IMR-90 (cell line): Measurements from ENCODE around the gene SLC25A34. TPM values are rescaled to one million over a fixed set of nuclear protein-coding genes. Genes with fewer than 3 reads are reported as not detected.

Experiments
- ATAC-seq: fragments of 200-7000 bp; cut with Tn5 transposase; 2 replicates; pipeline ENCODE4 v1.9.1; 2020; ENCODE audit warnings: low read depth, mild to moderate bottlenecking, moderate library complexity
- BruUV-seq: library from RNA; stranded (reverse); fragments of 400-500 nt; replicated peaks from 2 replicates; lab custom pipeline; 2021; lab: Mats Ljungman, UMichigan
- CTCF ChIA-PET: fragments of 300-600 bp; formaldehyde crosslinking; extraction: SDS; loops from one replicate; lab custom pipeline; 2021; ENCODE audit warnings: antibody characterized with exemption; lab: Yijun Ruan, JAX
- POLR2A ChIA-PET: fragments of 300-600 bp; sonication (Branson Sonifier 250); formaldehyde crosslinking; loops from one replicate; lab custom pipeline; 2022; ENCODE audit warnings: antibody characterized with exemption; ENCODE audit not compliant: unreplicated experiment; lab: Charles Lee
- DNase-seq: peaks from one replicate; pipeline ENCODE4 v3.0.0; 2013
- H2AFZ ChIP-seq: replicated peaks from 2 replicates; pipeline ENCODE3; 2013; ENCODE audit warnings: low read length, mild to moderate bottlenecking; ENCODE audit not compliant: poor library complexity
- H2AK5ac ChIP-seq: 2 replicates; pipeline ENCODE4 v1.6.1; 2013; ENCODE audit warnings: low read depth, low read length, inconsistent platforms
- H2AK9ac ChIP-seq: replicated peaks from 2 replicates; pipeline ENCODE3; 2013; ENCODE audit warnings: mild to moderate bottlenecking, low read depth, low read length, moderate library complexity; ENCODE audit not compliant: poor library complexity
- H2BK120ac ChIP-seq: 2 replicates; pipeline ENCODE4 v1.6.1; 2013; ENCODE audit warnings: low read depth, low read length, inconsistent platforms
- H2BK15ac ChIP-seq: 3 replicates; pipeline ENCODE4 v1.6.1; 2013; ENCODE audit warnings: low read depth, low read length, inconsistent platforms
- H2BK20ac ChIP-seq: 2 replicates; pipeline ENCODE4 v1.6.1; 2013; ENCODE audit warnings: low read depth, mild to moderate bottlenecking, inconsistent platforms, low read length, moderate library complexity
- H2BK5ac ChIP-seq: 2 replicates; pipeline ENCODE4 v1.6.1; 2013; ENCODE audit warnings: mild to moderate bottlenecking, low read depth, low read length, inconsistent platforms; ENCODE audit not compliant: poor library complexity, severe bottlenecking
- H3K14ac ChIP-seq: replicated peaks from 2 replicates; pipeline ENCODE4 v1.6.1; 2013; ENCODE audit warnings: low read depth, low read length, inconsistent platforms
- H3K18ac ChIP-seq: 2 replicates; pipeline ENCODE4 v1.6.1; 2013; ENCODE audit warnings: low read depth, low read length, control low read depth
- H3K23ac ChIP-seq: 2 replicates; pipeline ENCODE4 v1.6.1; 2013; ENCODE audit warnings: low read depth, low read length, inconsistent platforms
- H3K27ac ChIP-seq: 2 replicates; pipeline ENCODE4 v1.5.1; 2013; ENCODE audit warnings: mild to moderate bottlenecking, control low read depth, low read length; ENCODE audit not compliant: insufficient read depth
- H3K27me3 ChIP-seq: 2 replicates; pipeline ENCODE4 v1.6.1; 2013; ENCODE audit warnings: low read length; ENCODE audit not compliant: control insufficient read depth, insufficient read depth
- H3K36me3 ChIP-seq: 2 replicates; pipeline ENCODE4 v1.6.1; 2013; ENCODE audit warnings: low read length, mixed read lengths; ENCODE audit not compliant: control insufficient read depth, insufficient read depth
- H3K4ac ChIP-seq: 2 replicates; pipeline ENCODE4 v1.6.1; 2013; ENCODE audit warnings: low read depth, low read length, inconsistent platforms
- H3K4me1 ChIP-seq: 2 replicates; pipeline ENCODE4 v1.6.1; 2013; ENCODE audit warnings: low read length, mixed read lengths; ENCODE audit not compliant: control insufficient read depth, insufficient read depth
- H3K4me2 ChIP-seq: 2 replicates; pipeline ENCODE4 v1.6.1; 2013; ENCODE audit warnings: low read depth, mild to moderate bottlenecking, control low read depth, low read length, moderate library complexity
- H3K4me3 ChIP-seq: 2 replicates; pipeline ENCODE4 v1.5.1; 2013; ENCODE audit warnings: low read depth, mild to moderate bottlenecking, control low read depth, low read length, moderate library complexity; ENCODE audit not compliant: insufficient read depth
- H3K56ac ChIP-seq: 2 replicates; pipeline ENCODE4 v1.6.1; 2013; ENCODE audit warnings: low read length, inconsistent platforms; ENCODE audit not compliant: insufficient read depth; ENCODE audit errors: extremely low read depth
- H3K79me1 ChIP-seq, 2 experiments: 2 replicates each; pipeline ENCODE4 v1.6.1; 2013; ENCODE audit warnings: low read length in 2 of 2, inconsistent platforms in 1 of 2, low read depth in 1 of 2
- H3K9ac ChIP-seq: 2 replicates; pipeline ENCODE4 v1.6.1; 2013; ENCODE audit warnings: low read depth, low read length, control low read depth
- H3K9me1 ChIP-seq: 2 replicates; pipeline ENCODE4 v1.6.1; 2013; ENCODE audit warnings: low read length, inconsistent platforms; ENCODE audit not compliant: insufficient read depth
- H3K9me3 ChIP-seq: 2 replicates; pipeline ENCODE4 v1.6.1; 2013; ENCODE audit warnings: low read length; ENCODE audit not compliant: control insufficient read depth, insufficient read depth
- H4K20me1 ChIP-seq: 2 replicates; pipeline ENCODE4 v1.6.1; 2013; ENCODE audit warnings: low read length, inconsistent platforms; ENCODE audit not compliant: insufficient read depth
- H4K5ac ChIP-seq: 2 replicates; pipeline ENCODE4 v1.6.1; 2013; ENCODE audit warnings: mild to moderate bottlenecking, low read depth, low read length, control low read depth
- H4K8ac ChIP-seq, 2 experiments: 2 replicates each; pipeline ENCODE4 v1.6.1; 2013; ENCODE audit warnings: low read depth in 2 of 2, low read length in 2 of 2, control low read depth in 1 of 2, inconsistent platforms in 1 of 2
- H4K91ac ChIP-seq: 2 replicates; pipeline ENCODE4 v1.6.1; 2013; ENCODE audit warnings: low read depth, low read length, inconsistent platforms; ENCODE audit not compliant: insufficient read depth
- BHLHE40 ChIP-seq: fragments of 150-350 bp; IDR thresholded peaks from 2 replicates; pipeline ENCODE4 v1.6.1; 2016; ENCODE audit warnings: mild to moderate bottlenecking, low read depth, low read length
- CHD1 ChIP-seq: IDR thresholded peaks from 2 replicates; pipeline ENCODE4 v1.6.1; 2012; ENCODE audit warnings: low read depth, low read length, improper control_type of control experiment
- CTCF ChIP-seq: conservative IDR thresholded peaks from 2 replicates; pipeline ENCODE4 v1.5.1; 2012; ENCODE audit warnings: mild to moderate bottlenecking, low read depth, low read length, improper control_type of control experiment
- MAFK ChIP-seq: IDR thresholded peaks from 2 replicates; pipeline ENCODE4 v1.6.1; 2012; ENCODE audit warnings: low read depth, low read length, improper control_type of control experiment
- MAZ ChIP-seq: IDR thresholded peaks from 2 replicates; pipeline ENCODE4 v1.6.1; 2012; ENCODE audit warnings: low read depth, mild to moderate bottlenecking, low read length, improper control_type of control experiment, moderate library complexity, borderline replicate concordance
- MXI1 ChIP-seq: IDR thresholded peaks from 2 replicates; pipeline ENCODE4 v1.6.1; 2012; ENCODE audit warnings: low read depth, mild to moderate bottlenecking, low read length, moderate library complexity, borderline replicate concordance
- RCOR1 ChIP-seq: IDR thresholded peaks from 2 replicates; pipeline ENCODE4 v1.6.1; 2012; ENCODE audit warnings: mild to moderate bottlenecking, low read length, improper control_type of control experiment; ENCODE audit not compliant: insufficient replicate concordance
- RFX5 ChIP-seq: IDR thresholded peaks from 2 replicates; pipeline ENCODE4 v1.8.0; 2012; ENCODE audit warnings: low read depth, mild to moderate bottlenecking, low read length, moderate library complexity
- SMC3 ChIP-seq: fragments of 150-350 bp; IDR thresholded peaks from 2 replicates; pipeline ENCODE4 v1.6.1; 2016; ENCODE audit warnings: low read depth, mild to moderate bottlenecking, antibody characterized with exemption, low read length, moderate library complexity
- WGBS, 2 experiments: methylation state at CpG; one replicate each; pipeline versions ENCODE4 v1.1.5 to v1.1.7; 2013; ENCODE audit warnings: missing lambda C conversion rate in 2 of 2; ENCODE audit not compliant: insufficient read length in 1 of 2; ENCODE audit errors: extremely low coverage in 2 of 2; 5-methylcytosine and 5-hydroxymethylcytosine counted together
- dilution Hi-C: fragments of 300-500 bp; cut with HindIII; formaldehyde crosslinking; loops from one replicate; pipeline ENCODE4 v1.14.3; 2018; ENCODE audit warnings: low sequenced_read_pairs; ENCODE audit not compliant: unreplicated experiment
- in situ Hi-C: fragments of 300-500 bp; cut with MboI; formaldehyde crosslinking; loops from 3 replicates; pipeline ENCODE4 v1.14.3; 2019; ENCODE audit warnings: low sequenced_read_pairs, inconsistent platforms, mixed read lengths
- intact Hi-C: fragments of 100-400 bp; cut with micrococcal nuclease; formaldehyde crosslinking; loops from 2 replicates; pipeline ENCODE4 v1.10.0; 2022
- polyA plus RNA-seq, 3 experiments: library from polyadenylated mRNA; depleted of rRNA; stranded (reverse); fragments of >200 nt; gene quantifications; 2 replicates each; pipeline ENCODE4 v1.2.3, GENCODE V29; 2012; ENCODE audit warnings: low replicate concordance in 1 of 3
- total RNA-seq: library from RNA; depleted of rRNA; stranded (reverse); fragments of >200 nt; gene quantifications from 2 replicates; pipeline ENCODE4 v1.2.3, GENCODE V29; 2012

SLC25A34 gene
- total and polyA plus RNA-seq, 2 of the 4 experiments (the other 2 are of a cell fraction) = under 0.01 to 0.72 TPM

- H4K20me1 ChIP-seq = peaks cover 12% of the 10 kb centered on the region
- DNase-seq (no peak), ATAC-seq (no peak)
- no peak for TF ChIP-seq RFX5
- no peak for TF ChIP-seq SMC3
- no peak for TF ChIP-seq CHD1
- no peak for TF ChIP-seq MAZ
- TF ChIP-seq CTCF = no peak
- no peak for TF ChIP-seq MXI1
- no peak for TF ChIP-seq BHLHE40
- no peak for TF ChIP-seq RCOR1
- TF ChIP-seq MAFK = no peak
- CTCF ChIA-PET = no interaction called here
- H3K27me3 ChIP-seq = no peaks in the 10 kb centered on the region
- intact Hi-C loops = no loop called here
- H2AK9ac ChIP-seq = no peak overlapping the region
- H3K79me1 ChIP-seq = peaks cover 21 to 33% of the 10 kb centered on the region in 2 experiments
- H2BK20ac ChIP-seq = no peak overlapping the region
- H3K9me3 ChIP-seq = no peaks in the 10 kb centered on the region
- no peak overlapping the region for H3K4me2 ChIP-seq
- no TSS peak for BruUV-seq
- H3K4me3 ChIP-seq = no peak overlapping the region
- no peak overlapping the region for H3K4ac ChIP-seq
- H2BK15ac ChIP-seq = no peak overlapping the region
- no peak overlapping the region for H2BK5ac ChIP-seq
- dilution Hi-C loops = no loop called here
- POLR2A ChIA-PET = no interaction called here
- no peak overlapping the region for H4K8ac ChIP-seq
- H3K18ac ChIP-seq = no peak overlapping the region
- no peak overlapping the region for H3K9ac ChIP-seq
- peaks cover 73% of the 10 kb centered on the region for H3K36me3 ChIP-seq
- H4K91ac ChIP-seq = no peak overlapping the region
- H3K9me1 ChIP-seq = peaks cover under 1% of the 10 kb centered on the region; the same call in 1 of the 2 replicates
- in situ Hi-C loops = no loop called here
- no peak overlapping the region for H2AK5ac ChIP-seq
- WGBS, 2 experiments = 100% methylated on average over 1 of the region's 3 CpGs; no CpG with 5 or more reads in 1 of the 2 experiments
- no peak overlapping the region for H2AFZ ChIP-seq
- no peak overlapping the region for H4K5ac ChIP-seq
- H3K4me1 ChIP-seq = no peaks in the 10 kb centered on the region; the same call in 1 of the 2 replicates
- no peak overlapping the region for H3K56ac ChIP-seq
- H2BK120ac ChIP-seq = no peak overlapping the region
- no peak overlapping the region for H3K27ac ChIP-seq
- H3K14ac ChIP-seq = no peak overlapping the region
- H3K23ac ChIP-seq = no peak overlapping the region
These were observed 15.2 kb upstream of the SLC25A34 start for GRCh38 chr1:15720861-15721260.
